Nephron progenitor cell (in vitro differentiated cells): ENCODE measurements around the gene CD22.
A peak's percentile ranks its signal among the peaks of the same experiment; 100 is the strongest.

Source experiments
- DNase-seq: peaks from one replicate; pipeline ENCODE4 v3.0.0; 2021
- H3K27ac Mint-ChIP-seq: 2 replicates; pipeline ENCODE4 v1.8.0; 2021; ENCODE audit warnings: mild to moderate bottlenecking, moderate library complexity, mixed read lengths
- H3K27me3 Mint-ChIP-seq: 2 replicates; pipeline ENCODE4 v1.8.0; 2021; ENCODE audit warnings: mild to moderate bottlenecking, low read depth, mixed read lengths; ENCODE audit not compliant: poor library complexity
- H3K36me3 Mint-ChIP-seq: 2 replicates; pipeline ENCODE4 v1.8.0; 2021; ENCODE audit warnings: low read depth, mixed read lengths
- H3K4me1 Mint-ChIP-seq: 2 replicates; pipeline ENCODE4 v1.8.0; 2021; ENCODE audit warnings: mixed read lengths
- H3K4me3 Mint-ChIP-seq: 2 replicates; pipeline ENCODE4 v1.8.0; 2021; ENCODE audit warnings: mild to moderate bottlenecking, moderate library complexity, mixed read lengths
- H3K9me3 Mint-ChIP-seq: 2 replicates; pipeline ENCODE4 v1.8.0; 2021; ENCODE audit warnings: mild to moderate bottlenecking, moderate library complexity, mixed read lengths
- CTCF ChIP-seq: fragments of 200-600 bp; sonication (generic); IDR thresholded peaks from 2 replicates; pipeline ENCODE4 v1.5.0; 2021; ENCODE audit warnings: antibody characterized with exemption

CD22 gene

DNA sequence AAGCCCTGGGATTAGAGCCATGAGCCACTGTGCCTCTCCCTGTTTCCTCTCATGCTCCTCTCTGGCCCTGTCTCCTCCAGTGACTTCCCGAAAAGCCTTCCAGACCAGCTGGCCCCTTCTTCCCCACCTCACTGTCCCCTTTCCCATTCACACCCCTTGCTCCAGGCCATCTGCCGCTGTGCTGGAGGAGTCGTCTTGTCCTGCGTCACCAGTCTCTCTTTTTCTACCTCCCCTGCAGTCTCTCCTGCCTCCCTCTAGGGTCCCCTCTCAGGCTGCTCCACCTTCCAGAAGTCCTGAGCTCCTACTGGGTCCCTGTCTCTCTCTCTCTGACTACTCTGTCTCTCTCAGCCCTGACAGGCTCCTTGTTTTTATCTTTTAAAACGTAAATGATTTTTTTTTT, 13.4 kb downstream of the CD22 start:
- H3K4me3 Mint-ChIP-seq = no peak overlapping the region
- H3K27me3 Mint-ChIP-seq = peaks cover 45% of the 10 kb centered on the region
- H3K9me3 Mint-ChIP-seq = no peaks in the 10 kb centered on the region
- no peak for DNase-seq
- no peak for TF ChIP-seq CTCF
- peaks cover 36% of the 10 kb centered on the region for H3K4me1 Mint-ChIP-seq
- no peaks in the 10 kb centered on the region for H3K36me3 Mint-ChIP-seq
- H3K27ac Mint-ChIP-seq = peak overlapping the region; percentile 53

DNA sequence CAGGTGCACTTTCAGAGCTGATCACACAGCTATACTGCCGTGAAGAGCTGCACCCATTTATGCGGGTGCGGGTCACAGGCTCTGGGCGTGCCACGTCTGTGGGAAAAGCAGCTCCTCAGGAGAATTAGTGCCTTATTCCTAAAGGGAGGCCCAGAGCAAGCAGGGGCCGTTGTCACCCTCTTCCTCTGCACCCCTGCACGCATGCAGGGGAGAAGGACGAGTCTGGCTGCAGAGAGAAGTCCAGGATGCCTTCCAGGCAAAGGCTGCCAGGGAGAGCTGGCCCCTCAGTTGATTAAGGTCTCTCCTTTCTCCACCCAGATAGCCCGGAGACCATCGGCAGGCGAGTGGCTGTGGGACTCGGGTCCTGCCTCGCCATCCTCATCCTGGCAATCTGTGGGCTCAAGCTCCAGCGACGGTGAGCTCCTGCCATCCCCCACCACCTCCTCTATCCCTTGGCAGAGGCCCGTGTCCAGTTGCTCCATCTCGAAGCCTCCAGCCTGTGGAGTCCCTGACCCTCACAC, 15.6 kb downstream of the CD22 start:
- no peaks in the 10 kb centered on the region for H3K36me3 Mint-ChIP-seq
- peaks cover 49% of the 10 kb centered on the region for H3K27me3 Mint-ChIP-seq
- peaks cover 50% of the 10 kb centered on the region for H3K4me1 Mint-ChIP-seq
- no peaks in the 10 kb centered on the region for H3K9me3 Mint-ChIP-seq
- no peak overlapping the region for H3K27ac Mint-ChIP-seq
- H3K4me3 Mint-ChIP-seq = no peak overlapping the region
- DNase-seq = no peak
- TF ChIP-seq CTCF = no peak

- no peak overlapping the region for H3K4me3 Mint-ChIP-seq
- H3K27ac Mint-ChIP-seq = no peak overlapping the region
- no peaks in the 10 kb centered on the region for H3K36me3 Mint-ChIP-seq
- H3K4me1 Mint-ChIP-seq = peaks cover 60% of the 10 kb centered on the region
- TF ChIP-seq CTCF = no peak
- no peaks in the 10 kb centered on the region for H3K9me3 Mint-ChIP-seq
- H3K27me3 Mint-ChIP-seq = peaks cover 44% of the 10 kb centered on the region
- DNase-seq = no peak
These were observed 16.7 kb downstream of the CD22 start for GRCh38 chr19:35345671-35346111.

GRCh38 chr19:35346193-35347052, 17.4 kb downstream of the CD22 start:
- DNase-seq = no peak
- peaks cover 67% of the 10 kb centered on the region for H3K4me1 Mint-ChIP-seq
- TF ChIP-seq CTCF = no peak

GRCh38 chr19:35347171-35347929, 18.4 kb downstream of the CD22 start, which contains the start of gene FFAR1:
TSS of gene FFAR1 (plus strand) at chr19:35347902. CDS start at chr19:35351552, 3,650 bp downstream.
- peaks cover 65% of the 10 kb centered on the region for H3K4me1 Mint-ChIP-seq
- H3K4me3 Mint-ChIP-seq = no peak within 1 kb of the TSS
- no peaks in the 10 kb centered on the region for H3K9me3 Mint-ChIP-seq
- peak within 1 kb of the TSS; percentile 77 for H3K27ac Mint-ChIP-seq
- H3K36me3 Mint-ChIP-seq = no peaks in the 10 kb centered on the region
- no peak for TF ChIP-seq CTCF
- peaks cover 47% of the 10 kb centered on the region for H3K27me3 Mint-ChIP-seq
- DNase-seq = no peak

More at GRCh38 chr19:35346193-35347052, 17.4 kb downstream of the CD22 start:
- Mint-ChIP-seq H3K27me3 (peaks cover 47% of the 10 kb centered on the region), H3K27ac (no peak overlapping the region), H3K36me3 (no peaks in the 10 kb centered on the region), H3K9me3 (no peaks in the 10 kb centered on the region), H3K4me3 (no peak overlapping the region)
